HG03342 (cell line): ENCODE results near the gene UFC1.

ENCODE experiments used
- ATAC-seq: cut with Tn5 transposase; IDR thresholded peaks from one replicate; pipeline ENCODE4 v1.9.1; 2021; ENCODE audit warnings: mild to moderate bottlenecking, moderate library complexity; ENCODE audit not compliant: unreplicated experiment

The UFC1 gene

GRCh38 chr1:161168906-161169305, 15.1 kb downstream of the UFC1 start:
- ATAC-seq = no peak

GRCh38 chr1:161171191-161171590, 17.4 kb downstream of the UFC1 start:
- ATAC-seq = no peak

- ATAC-seq = no peak
Measured at GRCh38 chr1:161171696-161172095, 17.9 kb downstream of the UFC1 start.

GRCh38 chr1:161172349-161172748, 18.6 kb downstream of the UFC1 start:
- ATAC-seq = no peak

- no peak for ATAC-seq
Measured at GRCh38 chr1:161172776-161173376, 19.1 kb downstream of the UFC1 start.

- ATAC-seq = no peak
Measured at GRCh38 chr1:161173711-161174110, 19.9 kb downstream of the UFC1 start.

- ATAC-seq = no peak
Measured at GRCh38 chr1:161174911-161175310, 21.1 kb downstream of the UFC1 start.

GRCh38 chr1:161175771-161176453, 22.1 kb downstream of the UFC1 start:
- ATAC-seq = no peak

- no peak for ATAC-seq
Measured at GRCh38 chr1:161176468-161177111, 22.8 kb downstream of the UFC1 start.

GRCh38 chr1:161177112-161177935, 23.5 kb downstream of the UFC1 start, which contains the start of gene B4GALT3:
B4GALT3 (minus strand) TSS chr1:161177507; CDS start chr1:161176060, 1,447 bp downstream.
- ATAC-seq = peak; percentile 80

GRCh38 chr1:161177936-161178244, 24.1 kb downstream of the UFC1 start:
- ATAC-seq = no peak

GRCh38 chr1:161179698-161180097, 25.9 kb downstream of the UFC1 start:
- ATAC-seq = no peak

GRCh38 chr1:161180639-161181038, 26.9 kb downstream of the UFC1 start:
- no peak for ATAC-seq

GRCh38 chr1:161182214-161182613, 28.4 kb downstream of the UFC1 start:
- peak; percentile 43 for ATAC-seq

GRCh38 chr1:161185282-161185682, 31.5 kb downstream of the UFC1 start:
- peak; percentile 63 for ATAC-seq

- ATAC-seq = peak; percentile 34
Measured at GRCh38 chr1:161185732-161186311, 32.0 kb downstream of the UFC1 start.

- ATAC-seq = no peak
Measured at GRCh38 chr1:161187311-161187710, 33.5 kb downstream of the UFC1 start.

- ATAC-seq = no peak
Measured at GRCh38 chr1:161188381-161188780, 34.6 kb downstream of the UFC1 start.

- no peak for ATAC-seq
Measured at GRCh38 chr1:161189036-161189435, 35.3 kb downstream of the UFC1 start.

GRCh38 chr1:161190962-161191521, 37.3 kb downstream of the UFC1 start:
- ATAC-seq = no peak

GRCh38 chr1:161191971-161192370, 38.2 kb downstream of the UFC1 start:
- ATAC-seq = no peak
